HepG2 (cell line): Measurements from ENCODE around the gene STK32B. TPM values are rescaled to one million over a fixed set of nuclear protein-coding genes. Genes with fewer than 3 reads are reported as not detected.

Experiments
- CBFB ChIP-seq: sonication (generic); formaldehyde crosslinking; IDR thresholded peaks from 2 replicates; pipeline ENCODE4 v1.4.0; 2020; ENCODE audit warnings: missing genetic modification reagents
- HHEX ChIP-seq: IDR thresholded peaks from 2 replicates; pipeline ENCODE4 v1.6.1; 2016; ENCODE audit warnings: control low read depth
- PATZ1 ChIP-seq: sonication (generic); formaldehyde crosslinking; IDR thresholded peaks from 2 replicates; pipeline ENCODE4 v1.4.0; 2020; ENCODE audit warnings: missing genetic modification reagents
- SMAD1 ChIP-seq: sonication (generic); formaldehyde crosslinking; IDR thresholded peaks from 2 replicates; pipeline ENCODE4 v1.4.0; 2020; ENCODE audit warnings: missing genetic modification reagents, low read depth, mild to moderate bottlenecking, borderline replicate concordance
- SPEN ChIP-seq: sonication (generic); formaldehyde crosslinking; IDR thresholded peaks from 2 replicates; pipeline ENCODE4 v1.5.1; 2020; ENCODE audit warnings: low read depth, mild to moderate bottlenecking, missing genetic modification reagents
- ZBTB2 ChIP-seq: sonication (generic); formaldehyde crosslinking; IDR thresholded peaks from 2 replicates; pipeline ENCODE4 v1.8.0; 2022; ENCODE audit warnings: low read depth, missing genetic modification reagents
- ZNF281 ChIP-seq: sonication (generic); formaldehyde crosslinking; IDR thresholded peaks from 2 replicates; pipeline ENCODE4 v1.4.0; 2020; ENCODE audit warnings: missing genetic modification reagents, borderline replicate concordance
- ZNF83 ChIP-seq: sonication (generic); formaldehyde crosslinking; IDR thresholded peaks from 2 replicates; pipeline ENCODE4 v1.4.0; 2020; ENCODE audit warnings: missing genetic modification reagents, mild to moderate bottlenecking, borderline replicate concordance
- polyA plus RNA-seq, 8 experiments: library from polyadenylated mRNA; depleted of rRNA in 3 of 8; stranded (reverse) in 7 of 8; unstranded in 1 of 8; fragments of >200 nt; fragmentation: Illumina TruSeq in 4 of 8; extraction: Trizol in 4 of 8; gene quantifications; 2 replicates each; pipeline versions ENCODE4 v1.2.1 to v1.2.3, GENCODE V29; 2011 to 2016; ENCODE audit warnings: low read depth in 4 of 8, missing spikeins in 1 of 8, mixed read lengths in 1 of 8; ENCODE audit not compliant: insufficient read depth in 1 of 8
- total RNA-seq, 5 experiments: library from RNA; depleted of rRNA; stranded (reverse); fragments of >200 nt; fragmentation: Illumina TruSeq; extraction: Trizol; gene quantifications; 2 replicates each; pipeline ENCODE4 v1.2.3, GENCODE V29; 2016; ENCODE audit warnings: low read depth in 1 of 5

STK32B gene
- total and polyA plus RNA-seq, 2 of the 13 experiments (the other 11 are each of a cell fraction or from before 2014, with no cell fraction given), result not detected

DNA sequence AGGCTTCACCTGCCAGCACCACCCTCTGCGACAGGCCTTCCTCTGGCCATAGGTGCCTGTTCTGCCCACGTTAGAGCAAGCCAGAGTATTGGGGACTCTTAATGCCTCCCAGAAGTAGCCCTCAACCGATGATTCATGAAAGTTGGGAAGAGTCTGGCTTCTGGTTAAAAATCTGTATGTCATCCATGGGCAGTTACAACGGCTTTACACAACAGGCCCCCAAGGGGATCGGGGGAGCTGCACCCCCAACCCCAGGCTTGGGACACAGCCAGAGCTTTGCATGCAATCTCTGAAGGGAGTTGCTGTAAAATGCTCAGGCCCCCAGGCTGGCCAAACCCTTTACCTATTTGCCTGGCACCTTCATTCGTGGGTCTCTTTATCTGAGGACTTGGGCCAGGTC lies 26.6 kb upstream of the STK32B start (continued):
- no peak for TF ChIP-seq ZNF281 (CRISPR knock-in tag)
- no peak for TF ChIP-seq CBFB (CRISPR knock-in tag)
- no peak for TF ChIP-seq ZNF83 (CRISPR knock-in tag)
- no peak for TF ChIP-seq SPEN (CRISPR knock-in tag)
- TF ChIP-seq PATZ1 (CRISPR knock-in tag), result no peak
- no peak for TF ChIP-seq HHEX (CRISPR knock-in tag)
- no peak for TF ChIP-seq SMAD1 (CRISPR knock-in tag)
- no peak for TF ChIP-seq ZBTB2 (CRISPR knock-in tag)
